Loucy (cell line): ENCODE measurements around the gene TMED4.

Source experiments
- H2AFZ ChIP-seq: fragments of 200-600 bp; sonication (generic); 2 replicates; pipeline ENCODE4 v1.6.0; 2016; ENCODE audit warnings: antibody characterized with exemption, mild to moderate bottlenecking, low read length, moderate library complexity
- H3F3A ChIP-seq: fragments of 200-600 bp; 2 replicates; pipeline ENCODE4 v1.6.0; 2016; ENCODE audit warnings: antibody characterized with exemption, low read depth, mild to moderate bottlenecking
- H3K27me3 ChIP-seq: fragments of 200-600 bp; sonication (generic); 2 replicates; pipeline ENCODE4 v1.6.1; 2014; ENCODE audit warnings: low read length, mild to moderate bottlenecking; ENCODE audit not compliant: insufficient read depth, poor library complexity, severe bottlenecking
- H3K36me3 ChIP-seq: fragments of 200-600 bp; sonication (generic); 2 replicates; pipeline ENCODE4 v1.6.1; 2016; ENCODE audit warnings: low read length; ENCODE audit not compliant: insufficient read depth
- H3K4me1 ChIP-seq: fragments of 200-600 bp; sonication (generic); 2 replicates; pipeline ENCODE4 v1.5.1; 2014; ENCODE audit warnings: low read length, mild to moderate bottlenecking; ENCODE audit not compliant: insufficient read depth, poor library complexity, severe bottlenecking
- H3K4me2 ChIP-seq: fragments of 200-600 bp; sonication (generic); 2 replicates; pipeline ENCODE4 v1.6.0; 2014; ENCODE audit warnings: antibody characterized with exemption, low read length, low read depth, mild to moderate bottlenecking; ENCODE audit not compliant: poor library complexity, severe bottlenecking
- H3K4me3 ChIP-seq: fragments of 200-600 bp; sonication (generic); 2 replicates; pipeline ENCODE4 v1.5.1; 2014; ENCODE audit warnings: low read length, mild to moderate bottlenecking, mixed read lengths; ENCODE audit not compliant: poor library complexity, severe bottlenecking
- H3K79me2 ChIP-seq: fragments of 200-600 bp; sonication (generic); 2 replicates; pipeline ENCODE4 v1.6.1; 2014; ENCODE audit warnings: low read length; ENCODE audit not compliant: insufficient read depth
- H3K9ac ChIP-seq: fragments of 200-600 bp; sonication (generic); 2 replicates; pipeline ENCODE4 v1.6.0; 2014; ENCODE audit warnings: mild to moderate bottlenecking, low read depth, low read length, moderate library complexity; ENCODE audit not compliant: poor library complexity, severe bottlenecking
- H3K9me2 ChIP-seq: fragments of 200-600 bp; sonication (generic); replicated peaks from 2 replicates; pipeline ENCODE4 v1.6.1; 2016; ENCODE audit warnings: low read depth, low read length, mixed read lengths
- H3K9me3 ChIP-seq: fragments of 200-600 bp; sonication (generic); 2 replicates; pipeline ENCODE4 v1.6.1; 2014; ENCODE audit warnings: mild to moderate bottlenecking, antibody characterized with exemption, low read length, low read depth; ENCODE audit not compliant: insufficient read depth
- H4K20me1 ChIP-seq: fragments of 200-600 bp; sonication (generic); 2 replicates; pipeline ENCODE4 v1.6.0; 2014; ENCODE audit warnings: antibody characterized with exemption, low read length, mild to moderate bottlenecking; ENCODE audit not compliant: insufficient read depth, poor library complexity, severe bottlenecking
- EZH2phosphoT487 ChIP-seq: fragments of 200-600 bp; IDR thresholded peaks from 2 replicates; pipeline ENCODE4 v1.6.1; 2018; ENCODE audit warnings: antibody characterized with exemption, mild to moderate bottlenecking, moderate library complexity, borderline replicate concordance
- TF ChIP-seq, protein P1 (sequence below): fragments of 200-600 bp; sonication (generic); conservative IDR thresholded peaks from 2 replicates; pipeline ENCODE4 v1.5.1; 2014; ENCODE audit warnings: mild to moderate bottlenecking, antibody characterized with exemption, low read length

Gene TMED4

DNA sequence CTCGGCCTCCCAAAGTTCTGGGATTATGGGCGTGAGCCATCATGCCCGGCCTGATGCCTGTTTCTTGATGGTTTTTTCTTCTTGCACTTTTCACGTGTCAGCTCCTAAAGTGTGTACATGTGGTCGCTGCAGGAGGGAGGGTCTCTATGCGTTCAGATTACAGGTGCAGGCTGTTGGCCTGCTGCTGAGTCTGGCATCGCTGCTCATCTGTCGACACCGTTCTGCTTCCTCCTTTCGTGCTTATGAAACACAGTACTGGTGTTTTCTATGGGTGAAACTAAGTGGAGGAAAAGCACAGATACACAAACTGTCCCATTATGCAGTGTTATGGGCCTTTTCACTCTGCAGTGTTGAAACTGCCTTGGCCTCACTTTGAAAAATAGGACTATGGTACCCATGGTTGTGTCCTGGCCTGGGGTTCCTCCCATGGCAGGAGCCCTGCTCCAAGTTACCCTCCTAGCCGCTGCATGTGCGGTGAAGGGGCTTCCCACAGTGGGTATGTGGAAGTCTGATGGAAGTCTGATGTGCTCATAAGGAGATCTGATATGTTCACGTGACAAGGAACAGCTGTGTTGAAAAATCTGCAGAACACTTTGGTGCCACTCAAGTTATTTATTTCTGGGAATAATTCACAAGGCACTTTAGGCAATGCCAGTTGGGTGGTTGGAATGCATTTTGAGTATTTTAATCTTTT is 47.9 kb upstream of the TMED4 start:
- no peak overlapping the region for H3K4me3 ChIP-seq
- H4K20me1 ChIP-seq = peaks cover 5% of the 10 kb centered on the region
- no peaks in the 10 kb centered on the region for H3K9me3 ChIP-seq
- H3K9ac ChIP-seq = no peak overlapping the region
- no peak overlapping the region for H2AFZ ChIP-seq
- TF ChIP-seq EZH2phosphoT487 = no peak
- TF ChIP-seq, protein P1, sequence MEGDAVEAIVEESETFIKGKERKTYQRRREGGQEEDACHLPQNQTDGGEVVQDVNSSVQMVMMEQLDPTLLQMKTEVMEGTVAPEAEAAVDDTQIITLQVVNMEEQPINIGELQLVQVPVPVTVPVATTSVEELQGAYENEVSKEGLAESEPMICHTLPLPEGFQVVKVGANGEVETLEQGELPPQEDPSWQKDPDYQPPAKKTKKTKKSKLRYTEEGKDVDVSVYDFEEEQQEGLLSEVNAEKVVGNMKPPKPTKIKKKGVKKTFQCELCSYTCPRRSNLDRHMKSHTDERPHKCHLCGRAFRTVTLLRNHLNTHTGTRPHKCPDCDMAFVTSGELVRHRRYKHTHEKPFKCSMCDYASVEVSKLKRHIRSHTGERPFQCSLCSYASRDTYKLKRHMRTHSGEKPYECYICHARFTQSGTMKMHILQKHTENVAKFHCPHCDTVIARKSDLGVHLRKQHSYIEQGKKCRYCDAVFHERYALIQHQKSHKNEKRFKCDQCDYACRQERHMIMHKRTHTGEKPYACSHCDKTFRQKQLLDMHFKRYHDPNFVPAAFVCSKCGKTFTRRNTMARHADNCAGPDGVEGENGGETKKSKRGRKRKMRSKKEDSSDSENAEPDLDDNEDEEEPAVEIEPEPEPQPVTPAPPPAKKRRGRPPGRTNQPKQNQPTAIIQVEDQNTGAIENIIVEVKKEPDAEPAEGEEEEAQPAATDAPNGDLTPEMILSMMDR = no peak
- no peaks in the 10 kb centered on the region for H3K27me3 ChIP-seq
- no peak overlapping the region for H3K4me2 ChIP-seq
- peaks cover 15% of the 10 kb centered on the region; the same call in 1 of the 2 replicates for H3K79me2 ChIP-seq
- H3K9me2 ChIP-seq = no peaks in the 10 kb centered on the region
- H3K36me3 ChIP-seq = peaks cover 25% of the 10 kb centered on the region; the same call in 1 of the 2 replicates
- H3K4me1 ChIP-seq = peaks cover 38% of the 10 kb centered on the region
- peaks cover 4% of the 10 kb centered on the region; the same call in 1 of the 2 replicates for H3F3A ChIP-seq

DNA sequence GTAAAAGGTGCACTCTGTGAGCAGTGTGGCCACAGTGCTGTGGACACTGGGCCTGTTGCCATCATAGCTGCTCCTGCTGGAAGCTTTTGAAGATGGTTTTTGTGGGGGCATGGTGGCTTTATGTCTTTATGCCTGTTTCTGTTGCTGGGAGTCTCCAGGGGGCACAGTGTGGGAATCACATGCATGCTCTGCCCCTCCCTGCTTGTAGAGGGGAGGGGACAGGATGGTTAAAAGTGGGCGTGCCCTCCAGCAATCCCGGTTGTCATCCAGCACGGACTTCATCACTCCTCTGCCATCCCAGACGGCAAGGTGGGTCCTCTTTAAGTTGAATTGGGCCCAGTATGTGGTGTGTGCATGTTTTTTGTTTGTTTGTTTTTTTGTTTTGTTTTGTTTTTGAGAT is 44.6 kb upstream of the TMED4 start:
- H3K4me1 ChIP-seq = peaks cover 11% of the 10 kb centered on the region
- H3K4me2 ChIP-seq = no peak overlapping the region
- H2AFZ ChIP-seq = no peak overlapping the region
- H4K20me1 ChIP-seq = peaks cover 12% of the 10 kb centered on the region
- TF ChIP-seq, protein P1 = no peak
- no peak for TF ChIP-seq EZH2phosphoT487
- H3K36me3 ChIP-seq = peaks cover 33% of the 10 kb centered on the region; the same call in 1 of the 2 replicates
- no peaks in the 10 kb centered on the region for H3K27me3 ChIP-seq
- no peaks in the 10 kb centered on the region for H3K9me3 ChIP-seq
- peaks cover 48% of the 10 kb centered on the region for H3K79me2 ChIP-seq
- H3F3A ChIP-seq = no peaks in the 10 kb centered on the region
- no peaks in the 10 kb centered on the region for H3K9me2 ChIP-seq
- H3K4me3 ChIP-seq = no peak overlapping the region
- H3K9ac ChIP-seq = no peak overlapping the region

DNA sequence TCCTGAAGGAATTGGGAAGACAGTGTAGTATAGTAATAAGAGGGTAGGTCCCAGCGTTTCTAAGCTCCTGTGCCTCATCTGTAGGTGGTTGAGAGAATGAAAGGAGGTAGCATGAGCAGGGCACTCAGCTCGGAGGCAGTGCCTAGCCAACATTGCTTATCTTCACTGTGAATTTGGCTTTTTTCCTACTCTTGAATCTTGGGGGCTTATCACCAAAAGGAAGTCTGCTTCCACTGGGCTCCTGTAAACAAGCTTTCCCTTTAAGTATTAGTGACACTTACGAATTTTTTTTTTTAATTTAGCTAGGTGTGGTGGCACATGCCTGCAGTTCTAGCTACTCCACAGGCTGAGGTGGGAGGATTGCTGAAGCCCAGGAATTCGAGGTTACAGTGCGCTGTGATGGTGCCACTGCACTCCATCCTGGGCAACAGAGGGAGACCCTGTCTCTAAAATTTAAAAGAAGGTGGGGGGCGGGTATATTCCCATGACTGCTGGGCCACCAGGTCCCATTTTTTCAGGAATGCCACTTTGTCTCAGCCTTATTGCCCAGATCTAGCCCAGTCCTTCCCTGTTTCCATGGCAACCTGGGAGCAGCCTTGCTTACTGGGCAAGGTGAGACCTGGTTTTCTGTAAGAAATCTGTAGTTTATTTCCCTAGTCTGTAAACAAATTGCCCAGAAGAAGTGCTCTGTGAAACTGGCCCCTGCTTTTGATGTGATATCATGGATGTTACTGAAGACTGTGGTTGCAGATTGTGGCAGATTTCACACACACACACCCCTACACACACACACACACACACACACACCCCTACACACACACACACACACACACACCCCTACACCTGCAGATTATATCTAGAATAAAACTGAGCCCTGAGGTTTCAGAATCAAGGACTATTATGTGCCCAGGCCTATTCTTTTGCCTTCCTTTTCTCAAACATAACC is 43.8 kb upstream of the TMED4 start:
- Histone ChIP-seq H3K4me3 (no peak overlapping the region), H3K4me2 (no peak overlapping the region), H3K4me1 (peaks cover 3% of the 10 kb centered on the region), H3K36me3 (peaks cover 33% of the 10 kb centered on the region; the same call in 1 of the 2 replicates), H3K9me2 (no peaks in the 10 kb centered on the region), H3K9ac (no peak overlapping the region), H4K20me1 (peaks cover 16% of the 10 kb centered on the region), H3K27me3 (no peaks in the 10 kb centered on the region), H3F3A (no peaks in the 10 kb centered on the region), H3K79me2 (peaks cover 54% of the 10 kb centered on the region), H2AFZ (no peak overlapping the region), H3K9me3 (no peaks in the 10 kb centered on the region)
- TF ChIP-seq, protein P1 = no peak
- TF ChIP-seq EZH2phosphoT487 = no peak
